Type B pancreatic cell (in vitro differentiated cells): Measurements from ENCODE around the gene SGSM2. TPM values are rescaled to one million over a fixed set of nuclear protein-coding genes. Genes with fewer than 3 reads are reported as not detected.

Experiments
- DNase-seq: peaks from one replicate; pipeline ENCODE4 v3.0.0; 2021; ENCODE audit warnings: mixed read lengths; ENCODE audit not compliant: unreplicated experiment; ENCODE audit errors: extremely low spot score
- H3K27ac Mint-ChIP-seq: 2 replicates; pipeline ENCODE4 v1.8.0; 2021; ENCODE audit warnings: mild to moderate bottlenecking, mixed read lengths
- H3K27me3 Mint-ChIP-seq: 2 replicates; pipeline ENCODE4 v1.8.0; 2021; ENCODE audit warnings: mixed read lengths
- H3K36me3 Mint-ChIP-seq: 2 replicates; pipeline ENCODE4 v1.8.0; 2021; ENCODE audit warnings: mixed read lengths
- H3K4me1 Mint-ChIP-seq: one replicate; pipeline ENCODE4 v1.8.0; 2021; ENCODE audit warnings: mixed read lengths; ENCODE audit not compliant: unreplicated experiment
- H3K4me3 Mint-ChIP-seq: 2 replicates; pipeline ENCODE4 v1.8.0; 2021; ENCODE audit warnings: mild to moderate bottlenecking, mixed read lengths
- H3K9me3 Mint-ChIP-seq: 2 replicates; pipeline ENCODE4 v1.8.0; 2021; ENCODE audit warnings: mixed read lengths
- CTCF ChIP-seq: fragments of 200-600 bp; sonication (generic); conservative IDR thresholded peaks from 2 replicates; pipeline ENCODE4 v1.5.0; 2021; ENCODE audit warnings: antibody characterized with exemption, mild to moderate bottlenecking
- total RNA-seq: library from RNA; stranded (reverse); gene quantifications from 2 replicates; pipeline ENCODE4 v1.2.1, GENCODE V29; 2021; ENCODE audit warnings: low replicate concordance

The SGSM2 gene
- total RNA-seq, 1 donor from 2014 or later = 74.3 TPM

GRCh38 chr17:2369551-2370210, 32.4 kb downstream of the SGSM2 start:
- Mint-ChIP-seq H3K36me3 (no peaks in the 10 kb centered on the region), H3K4me1 (peaks cover 2% of the 10 kb centered on the region), H3K27me3 (no peaks in the 10 kb centered on the region), H3K27ac (no peak overlapping the region), H3K4me3 (no peak overlapping the region), H3K9me3 (no peaks in the 10 kb centered on the region)
- no peak for DNase-seq
- peak; percentile 45 for TF ChIP-seq CTCF

- Mint-ChIP-seq H3K27ac (no peak overlapping the region), H3K4me1 (peaks cover 5% of the 10 kb centered on the region), H3K36me3 (no peaks in the 10 kb centered on the region), H3K9me3 (no peaks in the 10 kb centered on the region), H3K4me3 (no peak overlapping the region), H3K27me3 (no peaks in the 10 kb centered on the region)
- no peak for TF ChIP-seq CTCF
- no peak for DNase-seq
Observed at GRCh38 chr17:2370211-2370589, 32.9 kb downstream of the SGSM2 start.

- peaks cover 5% of the 10 kb centered on the region for H3K4me1 Mint-ChIP-seq
- H3K36me3 Mint-ChIP-seq = no peaks in the 10 kb centered on the region
- no peak overlapping the region for H3K4me3 Mint-ChIP-seq
- DNase-seq = no peak
- no peaks in the 10 kb centered on the region for H3K9me3 Mint-ChIP-seq
- TF ChIP-seq CTCF = no peak
- no peak overlapping the region for H3K27ac Mint-ChIP-seq
- H3K27me3 Mint-ChIP-seq = no peaks in the 10 kb centered on the region
Observed at GRCh38 chr17:2371183-2372130, 34.2 kb downstream of the SGSM2 start.

- H3K27ac Mint-ChIP-seq = no peak overlapping the region
- no peak for DNase-seq
- no peak overlapping the region for H3K4me3 Mint-ChIP-seq
- H3K4me1 Mint-ChIP-seq = peaks cover 5% of the 10 kb centered on the region
- no peaks in the 10 kb centered on the region for H3K27me3 Mint-ChIP-seq
- H3K9me3 Mint-ChIP-seq = no peaks in the 10 kb centered on the region
- no peaks in the 10 kb centered on the region for H3K36me3 Mint-ChIP-seq
- no peak for TF ChIP-seq CTCF
Observed at GRCh38 chr17:2372180-2372579, 34.9 kb downstream of the SGSM2 start.

GRCh38 chr17:2372681-2373080, 35.4 kb downstream of the SGSM2 start:
- H3K27me3 Mint-ChIP-seq = no peaks in the 10 kb centered on the region
- H3K4me1 Mint-ChIP-seq = peaks cover 5% of the 10 kb centered on the region
- H3K36me3 Mint-ChIP-seq = no peaks in the 10 kb centered on the region
- no peaks in the 10 kb centered on the region for H3K9me3 Mint-ChIP-seq
- DNase-seq = no peak
- no peak for TF ChIP-seq CTCF
- no peak overlapping the region for H3K27ac Mint-ChIP-seq
- no peak overlapping the region for H3K4me3 Mint-ChIP-seq
